IMR-90 (cell line): ENCODE measurements around the gene PC. TPM values are rescaled to one million over a fixed set of nuclear protein-coding genes. Genes with fewer than 3 reads are reported as not detected.

ENCODE experiments used
- ATAC-seq: fragments of 200-7000 bp; cut with Tn5 transposase; 2 replicates; pipeline ENCODE4 v1.9.1; 2020; ENCODE audit warnings: low read depth, mild to moderate bottlenecking, moderate library complexity
- BruUV-seq: library from RNA; stranded (reverse); fragments of 400-500 nt; replicated peaks from 2 replicates; lab custom pipeline; 2021; lab: Mats Ljungman, UMichigan
- CTCF ChIA-PET: fragments of 300-600 bp; formaldehyde crosslinking; extraction: SDS; loops from one replicate; lab custom pipeline; 2021; ENCODE audit warnings: antibody characterized with exemption; lab: Yijun Ruan, JAX
- POLR2A ChIA-PET: fragments of 300-600 bp; sonication (Branson Sonifier 250); formaldehyde crosslinking; loops from one replicate; lab custom pipeline; 2022; ENCODE audit warnings: antibody characterized with exemption; ENCODE audit not compliant: unreplicated experiment; lab: Charles Lee
- DNase-seq: peaks from one replicate; pipeline ENCODE4 v3.0.0; 2013
- H2AFZ ChIP-seq: replicated peaks from 2 replicates; pipeline ENCODE3; 2013; ENCODE audit warnings: low read length, mild to moderate bottlenecking; ENCODE audit not compliant: poor library complexity
- H2AK5ac ChIP-seq: 2 replicates; pipeline ENCODE4 v1.6.1; 2013; ENCODE audit warnings: low read depth, low read length, inconsistent platforms
- H2AK9ac ChIP-seq: replicated peaks from 2 replicates; pipeline ENCODE3; 2013; ENCODE audit warnings: mild to moderate bottlenecking, low read depth, low read length, moderate library complexity; ENCODE audit not compliant: poor library complexity
- H2BK120ac ChIP-seq: 2 replicates; pipeline ENCODE4 v1.6.1; 2013; ENCODE audit warnings: low read depth, low read length, inconsistent platforms
- H2BK15ac ChIP-seq: 3 replicates; pipeline ENCODE4 v1.6.1; 2013; ENCODE audit warnings: low read depth, low read length, inconsistent platforms
- H2BK20ac ChIP-seq: 2 replicates; pipeline ENCODE4 v1.6.1; 2013; ENCODE audit warnings: low read depth, mild to moderate bottlenecking, inconsistent platforms, low read length, moderate library complexity
- H2BK5ac ChIP-seq: 2 replicates; pipeline ENCODE4 v1.6.1; 2013; ENCODE audit warnings: mild to moderate bottlenecking, low read depth, low read length, inconsistent platforms; ENCODE audit not compliant: poor library complexity, severe bottlenecking
- H3K14ac ChIP-seq: replicated peaks from 2 replicates; pipeline ENCODE4 v1.6.1; 2013; ENCODE audit warnings: low read depth, low read length, inconsistent platforms
- H3K18ac ChIP-seq: 2 replicates; pipeline ENCODE4 v1.6.1; 2013; ENCODE audit warnings: low read depth, low read length, control low read depth
- H3K23ac ChIP-seq: 2 replicates; pipeline ENCODE4 v1.6.1; 2013; ENCODE audit warnings: low read depth, low read length, inconsistent platforms
- H3K27ac ChIP-seq: 2 replicates; pipeline ENCODE4 v1.5.1; 2013; ENCODE audit warnings: mild to moderate bottlenecking, control low read depth, low read length; ENCODE audit not compliant: insufficient read depth
- H3K27me3 ChIP-seq: 2 replicates; pipeline ENCODE4 v1.6.1; 2013; ENCODE audit warnings: low read length; ENCODE audit not compliant: control insufficient read depth, insufficient read depth
- H3K36me3 ChIP-seq: 2 replicates; pipeline ENCODE4 v1.6.1; 2013; ENCODE audit warnings: low read length, mixed read lengths; ENCODE audit not compliant: control insufficient read depth, insufficient read depth
- H3K4ac ChIP-seq: 2 replicates; pipeline ENCODE4 v1.6.1; 2013; ENCODE audit warnings: low read depth, low read length, inconsistent platforms
- H3K4me1 ChIP-seq: 2 replicates; pipeline ENCODE4 v1.6.1; 2013; ENCODE audit warnings: low read length, mixed read lengths; ENCODE audit not compliant: control insufficient read depth, insufficient read depth
- H3K4me2 ChIP-seq: 2 replicates; pipeline ENCODE4 v1.6.1; 2013; ENCODE audit warnings: low read depth, mild to moderate bottlenecking, control low read depth, low read length, moderate library complexity
- H3K4me3 ChIP-seq: 2 replicates; pipeline ENCODE4 v1.5.1; 2013; ENCODE audit warnings: low read depth, mild to moderate bottlenecking, control low read depth, low read length, moderate library complexity; ENCODE audit not compliant: insufficient read depth
- H3K56ac ChIP-seq: 2 replicates; pipeline ENCODE4 v1.6.1; 2013; ENCODE audit warnings: low read length, inconsistent platforms; ENCODE audit not compliant: insufficient read depth; ENCODE audit errors: extremely low read depth
- H3K79me1 ChIP-seq, 2 experiments: 2 replicates each; pipeline ENCODE4 v1.6.1; 2013; ENCODE audit warnings: low read length in 2 of 2, inconsistent platforms in 1 of 2, low read depth in 1 of 2
- H3K9ac ChIP-seq: 2 replicates; pipeline ENCODE4 v1.6.1; 2013; ENCODE audit warnings: low read depth, low read length, control low read depth
- H3K9me1 ChIP-seq: 2 replicates; pipeline ENCODE4 v1.6.1; 2013; ENCODE audit warnings: low read length, inconsistent platforms; ENCODE audit not compliant: insufficient read depth
- H3K9me3 ChIP-seq: 2 replicates; pipeline ENCODE4 v1.6.1; 2013; ENCODE audit warnings: low read length; ENCODE audit not compliant: control insufficient read depth, insufficient read depth
- H4K20me1 ChIP-seq: 2 replicates; pipeline ENCODE4 v1.6.1; 2013; ENCODE audit warnings: low read length, inconsistent platforms; ENCODE audit not compliant: insufficient read depth
- H4K5ac ChIP-seq: 2 replicates; pipeline ENCODE4 v1.6.1; 2013; ENCODE audit warnings: mild to moderate bottlenecking, low read depth, low read length, control low read depth
- H4K8ac ChIP-seq, 2 experiments: 2 replicates each; pipeline ENCODE4 v1.6.1; 2013; ENCODE audit warnings: low read depth in 2 of 2, low read length in 2 of 2, control low read depth in 1 of 2, inconsistent platforms in 1 of 2
- H4K91ac ChIP-seq: 2 replicates; pipeline ENCODE4 v1.6.1; 2013; ENCODE audit warnings: low read depth, low read length, inconsistent platforms; ENCODE audit not compliant: insufficient read depth
- BHLHE40 ChIP-seq: fragments of 150-350 bp; IDR thresholded peaks from 2 replicates; pipeline ENCODE4 v1.6.1; 2016; ENCODE audit warnings: mild to moderate bottlenecking, low read depth, low read length
- FOS ChIP-seq: fragments of 150-350 bp; IDR thresholded peaks from 2 replicates; pipeline ENCODE4 v1.6.1; 2016; ENCODE audit warnings: low read depth, low read length
- MAZ ChIP-seq: IDR thresholded peaks from 2 replicates; pipeline ENCODE4 v1.6.1; 2012; ENCODE audit warnings: low read depth, mild to moderate bottlenecking, low read length, improper control_type of control experiment, moderate library complexity, borderline replicate concordance
- RAD21 ChIP-seq: IDR thresholded peaks from 2 replicates; pipeline ENCODE4 v1.6.1; 2012; ENCODE audit warnings: low read length, improper control_type of control experiment
- RCOR1 ChIP-seq: IDR thresholded peaks from 2 replicates; pipeline ENCODE4 v1.6.1; 2012; ENCODE audit warnings: mild to moderate bottlenecking, low read length, improper control_type of control experiment; ENCODE audit not compliant: insufficient replicate concordance
- RFX5 ChIP-seq: IDR thresholded peaks from 2 replicates; pipeline ENCODE4 v1.8.0; 2012; ENCODE audit warnings: low read depth, mild to moderate bottlenecking, low read length, moderate library complexity
- SMC3 ChIP-seq: fragments of 150-350 bp; IDR thresholded peaks from 2 replicates; pipeline ENCODE4 v1.6.1; 2016; ENCODE audit warnings: low read depth, mild to moderate bottlenecking, antibody characterized with exemption, low read length, moderate library complexity
- WGBS, 2 experiments: methylation state at CpG; one replicate each; pipeline versions ENCODE4 v1.1.5 to v1.1.7; 2013; ENCODE audit warnings: missing lambda C conversion rate in 2 of 2; ENCODE audit not compliant: insufficient read length in 1 of 2; ENCODE audit errors: extremely low coverage in 2 of 2; 5-methylcytosine and 5-hydroxymethylcytosine counted together
- dilution Hi-C: fragments of 300-500 bp; cut with HindIII; formaldehyde crosslinking; loops from one replicate; pipeline ENCODE4 v1.14.3; 2018; ENCODE audit warnings: low sequenced_read_pairs; ENCODE audit not compliant: unreplicated experiment
- in situ Hi-C: fragments of 300-500 bp; cut with MboI; formaldehyde crosslinking; loops from 3 replicates; pipeline ENCODE4 v1.14.3; 2019; ENCODE audit warnings: low sequenced_read_pairs, inconsistent platforms, mixed read lengths
- intact Hi-C: fragments of 100-400 bp; cut with micrococcal nuclease; formaldehyde crosslinking; loops from 2 replicates; pipeline ENCODE4 v1.10.0; 2022
- polyA plus RNA-seq, 3 experiments: library from polyadenylated mRNA; depleted of rRNA; stranded (reverse); fragments of >200 nt; gene quantifications; 2 replicates each; pipeline ENCODE4 v1.2.3, GENCODE V29; 2012; ENCODE audit warnings: low replicate concordance in 1 of 3
- total RNA-seq: library from RNA; depleted of rRNA; stranded (reverse); fragments of >200 nt; gene quantifications from 2 replicates; pipeline ENCODE4 v1.2.3, GENCODE V29; 2012
- TF ChIP-seq, protein P1 (sequence below): conservative IDR thresholded peaks from 2 replicates; pipeline ENCODE4 v1.5.1; 2012; ENCODE audit warnings: mild to moderate bottlenecking, low read depth, low read length, improper control_type of control experiment

The PC gene
- total and polyA plus RNA-seq, 2 of the 4 experiments (the other 2 are of a cell fraction), result 13.6 to 15.7 TPM

GRCh38 chr11:66932543-66932942 lies 25.6 kb downstream of the PC start:
- H2BK15ac ChIP-seq, result no peak overlapping the region; the same call in 2 of the 3 replicates
- no peak overlapping the region; the same call in 1 of the 2 replicates for H4K91ac ChIP-seq
- peaks cover 0 to 14% of the 10 kb centered on the region in 2 experiments; a peak in 3 of 4 replicates for H3K79me1 ChIP-seq
- H4K8ac ChIP-seq, result no peak overlapping the region
- no peaks in the 10 kb centered on the region; the same call in 1 of the 2 replicates for H4K20me1 ChIP-seq
- ATAC-seq (no peak), DNase-seq (no peak)
- no peak overlapping the region for H3K56ac ChIP-seq
- no peak overlapping the region for H2BK5ac ChIP-seq
- H3K4me1 ChIP-seq, result peaks cover 21% of the 10 kb centered on the region
- H3K9me3 ChIP-seq, result peaks cover 3% of the 10 kb centered on the region; the same call in 1 of the 2 replicates
- ChIA-PET POLR2A (no interaction called here), CTCF (no interaction called here)
- intact Hi-C loops (no loop called here), dilution Hi-C loops (no loop called here), in situ Hi-C loops (no loop called here)
- H3K9ac ChIP-seq, result no peak overlapping the region
- H2AFZ ChIP-seq, result no peak overlapping the region
- no peak overlapping the region for H3K4ac ChIP-seq
- H3K14ac ChIP-seq, result no peak overlapping the region
- no peak overlapping the region for H2BK120ac ChIP-seq
- H3K4me2 ChIP-seq, result no peak overlapping the region
- no peaks in the 10 kb centered on the region for H3K36me3 ChIP-seq
- BruUV-seq, result no TSS peak
- 93% methylated on average over 3 of the region's 3 CpGs; no CpG with 5 or more reads in 1 of the 2 experiments for WGBS, 2 experiments
- H3K27ac ChIP-seq, result no peak overlapping the region
- no peak overlapping the region for H2BK20ac ChIP-seq
- H3K27me3 ChIP-seq, result no peaks in the 10 kb centered on the region
- no peak overlapping the region for H3K23ac ChIP-seq
- H4K5ac ChIP-seq, result no peak overlapping the region
- H3K4me3 ChIP-seq, result no peak overlapping the region
- no peak for TF ChIP-seq FOS
- no peak for TF ChIP-seq SMC3
- no peak for TF ChIP-seq RCOR1
- TF ChIP-seq MAZ, result no peak
- TF ChIP-seq, protein P1, sequence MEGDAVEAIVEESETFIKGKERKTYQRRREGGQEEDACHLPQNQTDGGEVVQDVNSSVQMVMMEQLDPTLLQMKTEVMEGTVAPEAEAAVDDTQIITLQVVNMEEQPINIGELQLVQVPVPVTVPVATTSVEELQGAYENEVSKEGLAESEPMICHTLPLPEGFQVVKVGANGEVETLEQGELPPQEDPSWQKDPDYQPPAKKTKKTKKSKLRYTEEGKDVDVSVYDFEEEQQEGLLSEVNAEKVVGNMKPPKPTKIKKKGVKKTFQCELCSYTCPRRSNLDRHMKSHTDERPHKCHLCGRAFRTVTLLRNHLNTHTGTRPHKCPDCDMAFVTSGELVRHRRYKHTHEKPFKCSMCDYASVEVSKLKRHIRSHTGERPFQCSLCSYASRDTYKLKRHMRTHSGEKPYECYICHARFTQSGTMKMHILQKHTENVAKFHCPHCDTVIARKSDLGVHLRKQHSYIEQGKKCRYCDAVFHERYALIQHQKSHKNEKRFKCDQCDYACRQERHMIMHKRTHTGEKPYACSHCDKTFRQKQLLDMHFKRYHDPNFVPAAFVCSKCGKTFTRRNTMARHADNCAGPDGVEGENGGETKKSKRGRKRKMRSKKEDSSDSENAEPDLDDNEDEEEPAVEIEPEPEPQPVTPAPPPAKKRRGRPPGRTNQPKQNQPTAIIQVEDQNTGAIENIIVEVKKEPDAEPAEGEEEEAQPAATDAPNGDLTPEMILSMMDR, result no peak
- no peak for TF ChIP-seq RAD21
- no peak for TF ChIP-seq BHLHE40
- no peak for TF ChIP-seq RFX5
- no peak overlapping the region for H2AK5ac ChIP-seq
- H2AK9ac ChIP-seq, result no peak overlapping the region
- peaks cover 20% of the 10 kb centered on the region for H3K9me1 ChIP-seq
- H3K18ac ChIP-seq, result no peak overlapping the region
